Measurements from ENCODE around the gene FBN1.

Gene FBN1

GRCh38 chr15:48550822-48551525 is 94.5 kb downstream of the FBN1 start:
- DNase-seq: no peak

GRCh38 chr15:48548455-48548854 is 97.1 kb downstream of the FBN1 start:
- no peak for DNase-seq

- no peak for DNase-seq
These were observed 98.2 kb downstream of the FBN1 start for GRCh38 chr15:48547286-48547685.

GRCh38 chr15:48546296-48546695 is 99.2 kb downstream of the FBN1 start:
- no peak for DNase-seq

- DNase-seq: no peak
These were observed 100.7 kb downstream of the FBN1 start for GRCh38 chr15:48544778-48545177.

- DNase-seq: no peak
These were observed 103.9 kb downstream of the FBN1 start for GRCh38 chr15:48541341-48542278.

- DNase-seq: no peak
These were observed 104.8 kb downstream of the FBN1 start for GRCh38 chr15:48540756-48541155.

GRCh38 chr15:48538941-48539340 is 106.6 kb downstream of the FBN1 start:
- DNase-seq: no peak

- no peak for DNase-seq
These were observed 108.0 kb downstream of the FBN1 start for GRCh38 chr15:48537271-48538113.

GRCh38 chr15:48536681-48537091 is 108.8 kb downstream of the FBN1 start:
- DNase-seq: no peak

GRCh38 chr15:48533982-48534381 is 111.5 kb downstream of the FBN1 start:
- DNase-seq: no peak

GRCh38 chr15:48532946-48533345 is 112.6 kb downstream of the FBN1 start:
- no peak for DNase-seq

GRCh38 chr15:48530528-48530927 is 115.0 kb downstream of the FBN1 start:
- DNase-seq: no peak

- no peak for DNase-seq
These were observed 116.6 kb downstream of the FBN1 start for GRCh38 chr15:48528921-48529320.

GRCh38 chr15:48527517-48527916 is 118.0 kb downstream of the FBN1 start:
- DNase-seq: no peak

- DNase-seq: no peak
These were observed 122.6 kb downstream of the FBN1 start for GRCh38 chr15:48522911-48523310.

- DNase-seq: no peak
These were observed 123.4 kb downstream of the FBN1 start for GRCh38 chr15:48522123-48522522.

- no peak for DNase-seq
These were observed 124.9 kb downstream of the FBN1 start for GRCh38 chr15:48520376-48521155.

GRCh38 chr15:48516121-48516520 is 129.4 kb downstream of the FBN1 start:
- peak in 1 of 14 donors; percentile 19 for DNase-seq

GRCh38 chr15:48515500-48515899 is 130.0 kb downstream of the FBN1 start:
- DNase-seq: no peak

GRCh38 chr15:48514103-48514816 is 131.2 kb downstream of the FBN1 start:
- DNase-seq: no peak

Measured in C1 segment of cervical spinal cord (tissue), 14 donors.